Stimulated activated CD8-positive, alpha-beta memory T cell treated with anti-CD3 and anti-CD28 coated beads, Interleukin-12 subunit alpha, Interleukin-12 subunit beta, amount 100 ng/mL, for 1 hour (primary cell): ENCODE results near the gene NPC1L1.
A peak's percentile ranks its signal among the peaks of the same experiment; 100 is the strongest.
"Not testable (repeated sequence)": the region's sequence is repeated elsewhere in the genome, so short reads cannot be mapped to it uniquely, and the experiment has no call there.

Experiments used
- DNase-seq: peaks from one replicate; pipeline ENCODE4 v3.0.0-alpha.2; 2020; ENCODE audit warnings: low read depth

NPC1L1 gene

GRCh38 chr7:44506592-44507288 lies 34.4 kb downstream of the NPC1L1 start:
- not testable (repeated sequence) for DNase-seq

GRCh38 chr7:44505595-44505994 lies 35.5 kb downstream of the NPC1L1 start:
- DNase-seq, result no peak

- DNase-seq, result no peak
These were observed 42.7 kb downstream of the NPC1L1 start for GRCh38 chr7:44498230-44498954.

- no peak for DNase-seq
These were observed 43.7 kb downstream of the NPC1L1 start for GRCh38 chr7:44497155-44498027.

- no peak for DNase-seq
These were observed 44.7 kb downstream of the NPC1L1 start for GRCh38 chr7:44496385-44496784.

GRCh38 chr7:44494960-44495359 lies 46.2 kb downstream of the NPC1L1 start:
- DNase-seq, result no peak

- DNase-seq, result no peak
These were observed 49.9 kb downstream of the NPC1L1 start for GRCh38 chr7:44491229-44491628.

GRCh38 chr7:44490351-44491200 lies 50.6 kb downstream of the NPC1L1 start, which contains the start of gene NUDCD3:
Gene NUDCD3, minus strand, starts transcription at chr7:44490658. Its CDS starts 58 bp downstream, at chr7:44490600.
- DNase-seq, result peak; percentile 73

GRCh38 chr7:44489955-44490350 lies 51.2 kb downstream of the NPC1L1 start:
- DNase-seq, result peak; percentile 15

GRCh38 chr7:44488955-44489354 lies 52.2 kb downstream of the NPC1L1 start:
- no peak for DNase-seq

- DNase-seq, result no peak
These were observed 54.4 kb downstream of the NPC1L1 start for GRCh38 chr7:44486693-44487092.

GRCh38 chr7:44486001-44486400 lies 55.1 kb downstream of the NPC1L1 start:
- DNase-seq, result no peak

- DNase-seq, result no peak
These were observed 56.4 kb downstream of the NPC1L1 start for GRCh38 chr7:44484482-44485313.

- DNase-seq, result no peak
These were observed 58.3 kb downstream of the NPC1L1 start for GRCh38 chr7:44482502-44483485.

GRCh38 chr7:44477938-44478337 lies 63.2 kb downstream of the NPC1L1 start:
- DNase-seq, result no peak

GRCh38 chr7:44477063-44477830 lies 63.9 kb downstream of the NPC1L1 start:
- peak; percentile 39 for DNase-seq

GRCh38 chr7:44476313-44476712 lies 64.8 kb downstream of the NPC1L1 start:
- no peak for DNase-seq

- DNase-seq, result no peak
These were observed 67.8 kb downstream of the NPC1L1 start for GRCh38 chr7:44473295-44473694.

GRCh38 chr7:44472843-44473242 lies 68.3 kb downstream of the NPC1L1 start:
- DNase-seq, result no peak
